GM12878 (cell line): ENCODE results near the gene ARHGAP21. TPM values are rescaled to one million over a fixed set of nuclear protein-coding genes. Genes with fewer than 3 reads are reported as not detected.

Experiments
- BCL11A ChIP-seq: IDR thresholded peaks from 2 replicates; pipeline ENCODE4 v1.6.1; 2011; ENCODE audit warnings: low read depth, low read length
- CHD1 ChIP-seq: IDR thresholded peaks from 2 replicates; pipeline ENCODE4 v1.6.1; 2012; ENCODE audit warnings: low read depth, low read length, improper control_type of control experiment
- CHD2 ChIP-seq: IDR thresholded peaks from 2 replicates; pipeline ENCODE4 v1.6.1; 2011; ENCODE audit warnings: low read depth, low read length, improper control_type of control experiment, borderline replicate concordance
- CREM ChIP-seq: IDR thresholded peaks from 2 replicates; pipeline ENCODE4 v1.6.1; 2014; ENCODE audit warnings: antibody characterized with exemption, low read depth
- GATAD2B ChIP-seq: fragments of 450-650 bp; conservative IDR thresholded peaks from 2 replicates; pipeline ENCODE4 v1.6.1; 2017; ENCODE audit warnings: low read depth, mild to moderate bottlenecking, moderate library complexity
- IKZF1 ChIP-seq: fragments of 450-650 bp; conservative IDR thresholded peaks from 2 replicates; pipeline ENCODE4 v1.6.1; 2017; ENCODE audit warnings: antibody characterized with exemption, mild to moderate bottlenecking
- NR2C1 ChIP-seq: fragments of 450-650 bp; IDR thresholded peaks from 2 replicates; pipeline ENCODE4 v1.6.1; 2017; ENCODE audit warnings: antibody characterized with exemption, mild to moderate bottlenecking, moderate library complexity
- NR2F1 ChIP-seq: fragments of 450-650 bp; conservative IDR thresholded peaks from 2 replicates; pipeline ENCODE4 v1.6.1; 2017; ENCODE audit warnings: mild to moderate bottlenecking
- PAX5 ChIP-seq: IDR thresholded peaks from 2 replicates; pipeline ENCODE4 v1.6.1; 2011; ENCODE audit warnings: low read depth, low read length, borderline replicate concordance
- PAX8 ChIP-seq: fragments of 450-650 bp; IDR thresholded peaks from 2 replicates; pipeline ENCODE4 v1.6.1; 2017; ENCODE audit warnings: mild to moderate bottlenecking, moderate library complexity
- RAD21 ChIP-seq: IDR thresholded peaks from 2 replicates; pipeline ENCODE4 v1.6.1; 2011; ENCODE audit warnings: mild to moderate bottlenecking, low read depth, low read length, moderate library complexity; ENCODE audit not compliant: insufficient read depth
- STAT1 ChIP-seq: fragments of 450-650 bp; conservative IDR thresholded peaks from 2 replicates; pipeline ENCODE4 v1.6.1; 2014; ENCODE audit warnings: antibody characterized with exemption, mild to moderate bottlenecking
- STAT3 ChIP-seq: IDR thresholded peaks from 2 replicates; pipeline ENCODE4 v1.6.1; 2011; ENCODE audit warnings: low read depth, low read length, improper control_type of control experiment
- TARDBP ChIP-seq: IDR thresholded peaks from 2 replicates; pipeline ENCODE4 v1.6.1; 2016; ENCODE audit warnings: borderline replicate concordance
- ZNF384 ChIP-seq: IDR thresholded peaks from 2 replicates; pipeline ENCODE4 v1.6.1; 2012; ENCODE audit warnings: low read depth, mild to moderate bottlenecking, low read length, improper control_type of control experiment, borderline replicate concordance
- polyA plus RNA-seq, 11 experiments: library from polyadenylated mRNA; depleted of rRNA in 4 of 11; unstranded in 6 of 11; stranded (reverse) in 5 of 11; fragments of >200 nt; fragmentation: Nextera tagmentation in 4 of 11; fragmentation: Illumina TruSeq in 1 of 11; extraction: Ambion mirVana in 4 of 11; extraction: Trizol in 1 of 11; gene quantifications; 1 replicate in 1 of 11; 2 replicates in 10 of 11; pipeline versions ENCODE4 v1.2.1 to v1.2.3, GENCODE V29; 2011 to 2016; ENCODE audit warnings: inconsistent platforms in 2 of 11, missing spikeins in 2 of 11, low read depth in 1 of 11
- total RNA-seq, 4 experiments: library from RNA; depleted of rRNA in 3 of 4; stranded (reverse); fragments of >200 nt in 3 of 4; fragmentation: Illumina TruSeq in 1 of 4; extraction: Trizol in 1 of 4; gene quantifications; 2 replicates each; pipeline versions ENCODE4 v1.2.1 to v1.2.3, GENCODE V29; 2013 to 2021
- TF ChIP-seq, protein P1 (sequence below): fragments of 450-650 bp; IDR thresholded peaks from 2 replicates; pipeline ENCODE4 v1.6.1; 2017; ENCODE audit warnings: antibody characterized with exemption, mild to moderate bottlenecking, moderate library complexity
- TF ChIP-seq, protein P2 (sequence below): fragments of 450-650 bp; IDR thresholded peaks from 2 replicates; pipeline ENCODE4 v1.6.1; 2016; ENCODE audit warnings: mild to moderate bottlenecking, moderate library complexity, borderline replicate concordance
- TF ChIP-seq, protein P3 (sequence below): IDR thresholded peaks from 2 replicates; pipeline ENCODE4 v1.6.1; 2011; ENCODE audit warnings: borderline replicate concordance, low read depth, mild to moderate bottlenecking, moderate library complexity, mixed read lengths, low read length; ENCODE audit not compliant: insufficient read depth; ENCODE audit errors: extremely low read length
- TF ChIP-seq, protein P4 (sequence below): fragments of 450-650 bp; IDR thresholded peaks from 2 replicates; pipeline ENCODE4 v1.6.1; 2017; ENCODE audit warnings: mild to moderate bottlenecking, low read depth, inconsistent platforms; ENCODE audit not compliant: poor library complexity, severe bottlenecking
- TF ChIP-seq, protein P5 (sequence below): IDR thresholded peaks from 2 replicates; pipeline ENCODE4 v1.6.1; 2012; ENCODE audit warnings: low read length, inconsistent platforms

The ARHGAP21 gene
- total and polyA plus RNA-seq, 10 of the 15 experiments (the other 5 are each of a cell fraction or from before 2014, with no cell fraction given), result 11.7 to 103 (median 37.6) TPM

DNA sequence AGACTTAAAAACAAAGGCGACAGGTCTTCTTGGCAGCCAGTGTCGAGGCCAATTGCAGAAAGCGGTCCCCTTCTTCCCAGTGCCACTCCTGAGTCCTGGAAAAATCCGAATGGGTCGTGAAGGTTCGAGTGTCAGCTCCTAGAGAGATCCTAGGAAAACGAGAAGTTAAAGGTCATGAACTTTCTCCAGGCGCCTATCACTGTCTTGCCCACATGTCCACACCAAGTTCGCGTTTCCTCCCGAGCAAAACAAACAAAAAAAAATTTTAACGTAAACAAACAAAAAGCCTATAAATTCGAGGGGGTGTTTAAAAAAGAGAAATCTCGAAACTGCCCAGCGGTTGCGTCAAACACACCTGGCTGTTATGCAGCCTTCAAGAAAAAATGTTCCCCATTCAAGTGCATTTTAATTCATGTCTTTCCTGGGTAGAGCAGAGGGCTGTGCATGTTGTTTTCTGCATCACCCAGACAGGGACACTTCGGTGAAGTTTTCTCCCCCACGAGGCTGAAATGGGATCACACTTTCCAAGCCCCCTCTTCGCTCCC lies 1.5 kb downstream of the ARHGAP21 start (continued):
- TF ChIP-seq BCL11A (no peak), CHD2 (0 out of 2 replicates have a peak, but pooled peaks have one; percentile 25), RAD21 (0 out of 2 replicates have a peak, but pooled peaks have one; percentile 1), GATAD2B (no peak), IKZF1 (no peak), PAX5 (no peak), PAX8 (no peak), NR2F1 (peak; percentile 31), STAT1 (no peak), CREM (no peak), ZNF384 (no peak), TARDBP (no peak), NR2C1 (peak; percentile 28; the same call in 1 of the 2 replicates), STAT3 (no peak), CHD1 (0 out of 2 replicates have a peak, but pooled peaks have one; percentile 59)
- TF ChIP-seq, protein P1, sequence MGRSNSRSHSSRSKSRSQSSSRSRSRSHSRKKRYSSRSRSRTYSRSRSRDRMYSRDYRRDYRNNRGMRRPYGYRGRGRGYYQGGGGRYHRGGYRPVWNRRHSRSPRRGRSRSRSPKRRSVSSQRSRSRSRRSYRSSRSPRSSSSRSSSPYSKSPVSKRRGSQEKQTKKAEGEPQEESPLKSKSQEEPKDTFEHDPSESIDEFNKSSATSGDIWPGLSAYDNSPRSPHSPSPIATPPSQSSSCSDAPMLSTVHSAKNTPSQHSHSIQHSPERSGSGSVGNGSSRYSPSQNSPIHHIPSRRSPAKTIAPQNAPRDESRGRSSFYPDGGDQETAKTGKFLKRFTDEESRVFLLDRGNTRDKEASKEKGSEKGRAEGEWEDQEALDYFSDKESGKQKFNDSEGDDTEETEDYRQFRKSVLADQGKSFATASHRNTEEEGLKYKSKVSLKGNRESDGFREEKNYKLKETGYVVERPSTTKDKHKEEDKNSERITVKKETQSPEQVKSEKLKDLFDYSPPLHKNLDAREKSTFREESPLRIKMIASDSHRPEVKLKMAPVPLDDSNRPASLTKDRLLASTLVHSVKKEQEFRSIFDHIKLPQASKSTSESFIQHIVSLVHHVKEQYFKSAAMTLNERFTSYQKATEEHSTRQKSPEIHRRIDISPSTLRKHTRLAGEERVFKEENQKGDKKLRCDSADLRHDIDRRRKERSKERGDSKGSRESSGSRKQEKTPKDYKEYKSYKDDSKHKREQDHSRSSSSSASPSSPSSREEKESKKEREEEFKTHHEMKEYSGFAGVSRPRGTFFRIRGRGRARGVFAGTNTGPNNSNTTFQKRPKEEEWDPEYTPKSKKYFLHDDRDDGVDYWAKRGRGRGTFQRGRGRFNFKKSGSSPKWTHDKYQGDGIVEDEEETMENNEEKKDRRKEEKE, result no peak
- TF ChIP-seq, protein P2, sequence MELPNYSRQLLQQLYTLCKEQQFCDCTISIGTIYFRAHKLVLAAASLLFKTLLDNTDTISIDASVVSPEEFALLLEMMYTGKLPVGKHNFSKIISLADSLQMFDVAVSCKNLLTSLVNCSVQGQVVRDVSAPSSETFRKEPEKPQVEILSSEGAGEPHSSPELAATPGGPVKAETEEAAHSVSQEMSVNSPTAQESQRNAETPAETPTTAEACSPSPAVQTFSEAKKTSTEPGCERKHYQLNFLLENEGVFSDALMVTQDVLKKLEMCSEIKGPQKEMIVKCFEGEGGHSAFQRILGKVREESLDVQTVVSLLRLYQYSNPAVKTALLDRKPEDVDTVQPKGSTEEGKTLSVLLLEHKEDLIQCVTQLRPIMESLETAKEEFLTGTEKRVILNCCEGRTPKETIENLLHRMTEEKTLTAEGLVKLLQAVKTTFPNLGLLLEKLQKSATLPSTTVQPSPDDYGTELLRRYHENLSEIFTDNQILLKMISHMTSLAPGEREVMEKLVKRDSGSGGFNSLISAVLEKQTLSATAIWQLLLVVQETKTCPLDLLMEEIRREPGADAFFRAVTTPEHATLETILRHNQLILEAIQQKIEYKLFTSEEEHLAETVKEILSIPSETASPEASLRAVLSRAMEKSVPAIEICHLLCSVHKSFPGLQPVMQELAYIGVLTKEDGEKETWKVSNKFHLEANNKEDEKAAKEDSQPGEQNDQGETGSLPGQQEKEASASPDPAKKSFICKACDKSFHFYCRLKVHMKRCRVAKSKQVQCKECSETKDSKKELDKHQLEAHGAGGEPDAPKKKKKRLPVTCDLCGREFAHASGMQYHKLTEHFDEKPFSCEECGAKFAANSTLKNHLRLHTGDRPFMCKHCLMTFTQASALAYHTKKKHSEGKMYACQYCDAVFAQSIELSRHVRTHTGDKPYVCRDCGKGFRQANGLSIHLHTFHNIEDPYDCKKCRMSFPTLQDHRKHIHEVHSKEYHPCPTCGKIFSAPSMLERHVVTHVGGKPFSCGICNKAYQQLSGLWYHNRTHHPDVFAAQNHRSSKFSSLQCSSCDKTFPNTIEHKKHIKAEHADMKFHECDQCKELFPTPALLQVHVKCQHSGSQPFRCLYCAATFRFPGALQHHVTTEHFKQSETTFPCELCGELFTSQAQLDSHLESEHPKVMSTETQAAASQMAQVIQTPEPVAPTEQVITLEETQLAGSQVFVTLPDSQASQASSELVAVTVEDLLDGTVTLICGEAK, result no peak
- TF ChIP-seq, protein P3, sequence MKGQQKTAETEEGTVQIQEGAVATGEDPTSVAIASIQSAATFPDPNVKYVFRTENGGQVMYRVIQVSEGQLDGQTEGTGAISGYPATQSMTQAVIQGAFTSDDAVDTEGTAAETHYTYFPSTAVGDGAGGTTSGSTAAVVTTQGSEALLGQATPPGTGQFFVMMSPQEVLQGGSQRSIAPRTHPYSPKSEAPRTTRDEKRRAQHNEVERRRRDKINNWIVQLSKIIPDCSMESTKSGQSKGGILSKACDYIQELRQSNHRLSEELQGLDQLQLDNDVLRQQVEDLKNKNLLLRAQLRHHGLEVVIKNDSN, result no peak
- TF ChIP-seq, protein P4, sequence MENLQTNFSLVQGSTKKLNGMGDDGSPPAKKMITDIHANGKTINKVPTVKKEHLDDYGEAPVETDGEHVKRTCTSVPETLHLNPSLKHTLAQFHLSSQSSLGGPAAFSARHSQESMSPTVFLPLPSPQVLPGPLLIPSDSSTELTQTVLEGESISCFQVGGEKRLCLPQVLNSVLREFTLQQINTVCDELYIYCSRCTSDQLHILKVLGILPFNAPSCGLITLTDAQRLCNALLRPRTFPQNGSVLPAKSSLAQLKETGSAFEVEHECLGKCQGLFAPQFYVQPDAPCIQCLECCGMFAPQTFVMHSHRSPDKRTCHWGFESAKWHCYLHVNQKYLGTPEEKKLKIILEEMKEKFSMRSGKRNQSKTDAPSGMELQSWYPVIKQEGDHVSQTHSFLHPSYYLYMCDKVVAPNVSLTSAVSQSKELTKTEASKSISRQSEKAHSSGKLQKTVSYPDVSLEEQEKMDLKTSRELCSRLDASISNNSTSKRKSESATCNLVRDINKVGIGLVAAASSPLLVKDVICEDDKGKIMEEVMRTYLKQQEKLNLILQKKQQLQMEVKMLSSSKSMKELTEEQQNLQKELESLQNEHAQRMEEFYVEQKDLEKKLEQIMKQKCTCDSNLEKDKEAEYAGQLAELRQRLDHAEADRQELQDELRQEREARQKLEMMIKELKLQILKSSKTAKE, result no peak
- TF ChIP-seq, protein P5, sequence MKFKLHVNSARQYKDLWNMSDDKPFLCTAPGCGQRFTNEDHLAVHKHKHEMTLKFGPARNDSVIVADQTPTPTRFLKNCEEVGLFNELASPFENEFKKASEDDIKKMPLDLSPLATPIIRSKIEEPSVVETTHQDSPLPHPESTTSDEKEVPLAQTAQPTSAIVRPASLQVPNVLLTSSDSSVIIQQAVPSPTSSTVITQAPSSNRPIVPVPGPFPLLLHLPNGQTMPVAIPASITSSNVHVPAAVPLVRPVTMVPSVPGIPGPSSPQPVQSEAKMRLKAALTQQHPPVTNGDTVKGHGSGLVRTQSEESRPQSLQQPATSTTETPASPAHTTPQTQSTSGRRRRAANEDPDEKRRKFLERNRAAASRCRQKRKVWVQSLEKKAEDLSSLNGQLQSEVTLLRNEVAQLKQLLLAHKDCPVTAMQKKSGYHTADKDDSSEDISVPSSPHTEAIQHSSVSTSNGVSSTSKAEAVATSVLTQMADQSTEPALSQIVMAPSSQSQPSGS, result no peak
